ENCODE measurements around the gene FAM174B.

The FAM174B gene

GRCh38 chr15:92650256-92650655, 5.3 kb downstream of the FAM174B start:
- TF ChIP-seq RAD21 (IDR thresholded peaks at IDR 0.05; ENCODE audit: low read depth) (no peak), EP300 (IDR thresholded peaks at IDR 0.05; ENCODE audit: borderline replicate concordance) (no peak), TCF12 (IDR thresholded peaks at IDR 0.05; ENCODE audit: low read depth) (no peak), EGR1 (IDR thresholded peaks at IDR 0.05) (no peak), MAX (IDR thresholded peaks at IDR 0.05) (no peak), NFIC (IDR thresholded peaks at IDR 0.05) (no peak), TEAD4 (IDR thresholded peaks at IDR 0.05) (no peak), CREB1 (IDR thresholded peaks at IDR 0.05; ENCODE audit: low read depth) (no peak), CEBPB (IDR thresholded peaks at IDR 0.05) (no peak), FOXM1 (IDR thresholded peaks at IDR 0.05; ENCODE audit: borderline replicate concordance, low read depth) (no peak), YY1 (IDR thresholded peaks at IDR 0.05; ENCODE audit: low read depth) (no peak), REST (IDR thresholded peaks at IDR 0.05; ENCODE audit: low read depth) (no peak), ZBTB7A (IDR thresholded peaks at IDR 0.05; ENCODE audit: low read depth) (no peak), TAF1 (IDR thresholded peaks at IDR 0.05; ENCODE audit: low read depth) (no peak)
- TF ChIP-seq, protein P1, sequence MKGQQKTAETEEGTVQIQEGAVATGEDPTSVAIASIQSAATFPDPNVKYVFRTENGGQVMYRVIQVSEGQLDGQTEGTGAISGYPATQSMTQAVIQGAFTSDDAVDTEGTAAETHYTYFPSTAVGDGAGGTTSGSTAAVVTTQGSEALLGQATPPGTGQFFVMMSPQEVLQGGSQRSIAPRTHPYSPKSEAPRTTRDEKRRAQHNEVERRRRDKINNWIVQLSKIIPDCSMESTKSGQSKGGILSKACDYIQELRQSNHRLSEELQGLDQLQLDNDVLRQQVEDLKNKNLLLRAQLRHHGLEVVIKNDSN (IDR thresholded peaks at IDR 0.05), result no peak

DNA sequence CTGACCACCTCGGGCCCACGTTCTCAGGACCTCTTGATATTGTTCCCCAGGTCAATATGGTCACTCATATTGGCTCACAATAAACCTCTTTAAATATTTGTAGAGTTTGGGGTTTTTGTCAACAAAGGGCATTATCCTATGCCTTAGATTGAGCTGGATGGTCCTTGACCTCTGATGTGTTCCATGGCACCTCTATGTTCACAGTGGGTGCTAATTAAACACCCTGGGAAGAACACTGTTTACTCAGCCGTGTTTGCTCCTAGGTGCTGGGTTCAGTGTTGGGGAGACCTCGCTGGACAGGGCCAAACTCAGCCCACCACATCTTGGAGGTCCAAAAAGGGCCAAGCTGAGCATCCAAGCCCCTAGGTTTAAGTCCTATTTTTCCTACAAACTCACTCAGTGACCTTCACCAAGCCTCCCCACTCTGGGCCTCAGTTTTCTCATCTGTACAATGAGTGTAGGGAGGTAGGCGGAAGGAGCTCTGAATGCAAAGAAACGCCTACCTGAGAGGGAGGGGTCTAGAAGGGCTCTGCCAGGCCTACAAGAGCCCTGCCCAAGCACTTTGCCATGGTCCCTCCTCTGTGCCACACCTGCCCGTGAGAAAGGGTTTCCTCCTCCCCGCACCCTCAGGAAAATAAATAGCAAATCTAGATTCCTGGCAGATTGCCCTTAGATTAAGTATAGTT, 7.2 kb downstream of the FAM174B start:
- TF ChIP-seq FOXM1 (IDR thresholded peaks at IDR 0.05; ENCODE audit: borderline replicate concordance, low read depth) (no peak), YY1 (IDR thresholded peaks at IDR 0.05; ENCODE audit: low read depth) (no peak), REST (IDR thresholded peaks at IDR 0.05; ENCODE audit: low read depth) (no peak), TEAD4 (IDR thresholded peaks at IDR 0.05) (no peak), CEBPB (IDR thresholded peaks at IDR 0.05) (no peak), CREB1 (IDR thresholded peaks at IDR 0.05; ENCODE audit: low read depth) (no peak), RAD21 (IDR thresholded peaks at IDR 0.05; ENCODE audit: low read depth) (no peak), NFIC (IDR thresholded peaks at IDR 0.05) (no peak), ZBTB7A (IDR thresholded peaks at IDR 0.05; ENCODE audit: low read depth) (no peak), MAX (IDR thresholded peaks at IDR 0.05) (no peak), TCF12 (IDR thresholded peaks at IDR 0.05; ENCODE audit: low read depth) (no peak), TAF1 (IDR thresholded peaks at IDR 0.05; ENCODE audit: low read depth) (no peak)
- TF ChIP-seq, protein P1 (IDR thresholded peaks at IDR 0.05), result no peak

DNA sequence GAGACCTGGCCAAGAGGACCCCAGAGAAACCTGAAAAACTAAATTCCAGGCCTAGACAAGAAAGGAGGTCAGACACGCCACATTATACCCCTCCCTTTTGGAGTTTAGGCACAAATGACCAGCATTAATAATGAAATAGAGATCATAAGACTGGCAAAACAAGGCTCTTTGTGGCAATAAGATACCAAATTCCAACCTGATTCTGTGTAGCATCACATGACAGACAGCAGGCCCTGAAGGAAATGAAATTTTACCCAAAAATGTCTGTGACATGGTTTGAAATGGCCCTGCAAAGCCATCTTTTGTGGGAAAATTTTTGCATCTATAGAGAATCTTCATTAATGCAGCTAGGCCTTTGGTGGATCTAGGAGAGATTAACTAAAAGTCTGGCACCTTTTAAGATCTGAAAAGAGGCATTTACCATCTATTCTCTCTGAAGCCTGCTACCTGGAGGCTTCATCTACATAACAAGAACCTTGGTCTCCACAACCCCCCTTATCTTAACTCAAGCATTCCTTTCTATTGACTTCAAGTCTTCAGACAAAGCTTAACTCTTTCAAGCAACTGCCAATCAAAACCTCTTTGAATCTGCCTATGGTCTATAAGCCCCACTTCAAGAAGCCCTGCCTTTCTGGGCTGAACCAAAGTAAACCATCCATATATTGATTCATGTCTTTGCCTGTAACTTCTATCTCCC, 8.0 kb downstream of the FAM174B start:
- TF ChIP-seq ZBTB7A (IDR thresholded peaks at IDR 0.05; ENCODE audit: low read depth) (no peak), EGR1 (IDR thresholded peaks at IDR 0.05) (no peak), CEBPB (IDR thresholded peaks at IDR 0.05) (no peak), NFIC (IDR thresholded peaks at IDR 0.05) (no peak), TAF1 (IDR thresholded peaks at IDR 0.05; ENCODE audit: low read depth) (no peak), FOXM1 (IDR thresholded peaks at IDR 0.05; ENCODE audit: borderline replicate concordance, low read depth) (no peak), CREB1 (IDR thresholded peaks at IDR 0.05; ENCODE audit: low read depth) (no peak), YY1 (IDR thresholded peaks at IDR 0.05; ENCODE audit: low read depth) (no peak), RAD21 (IDR thresholded peaks at IDR 0.05; ENCODE audit: low read depth) (no peak), TEAD4 (IDR thresholded peaks at IDR 0.05) (no peak), TCF12 (IDR thresholded peaks at IDR 0.05; ENCODE audit: low read depth) (no peak), EP300 (IDR thresholded peaks at IDR 0.05; ENCODE audit: borderline replicate concordance) (no peak), MAX (IDR thresholded peaks at IDR 0.05) (no peak)
- TF ChIP-seq, protein P1 (IDR thresholded peaks at IDR 0.05), result no peak

- TF ChIP-seq YY1 (IDR thresholded peaks at IDR 0.05; ENCODE audit: low read depth), result no peak
- TF ChIP-seq, protein P1 (IDR thresholded peaks at IDR 0.05), result no peak
Measured at GRCh38 chr15:92646216-92646615, 9.4 kb downstream of the FAM174B start.

Measured in Ishikawa (cell line).